Fibroblast of the aortic adventitia (primary cell): ENCODE results near the gene ANKRD10. TPM values are rescaled to one million over a fixed set of nuclear protein-coding genes. Genes with fewer than 3 reads are reported as not detected.

Experiments used
- DNase-seq: peaks from one replicate; pipeline ENCODE4 v3.0.0-alpha.2; 2010; ENCODE audit warnings: low read depth
- H3K4me3 ChIP-seq: 2 replicates; pipeline ENCODE4 v1.5.1; 2011; ENCODE audit warnings: low read depth, mild to moderate bottlenecking, control low read depth, low read length, moderate library complexity
- total RNA-seq: library from RNA; depleted of rRNA; stranded (reverse); fragments of >200 nt; gene quantifications from 2 replicates; pipeline ENCODE4 v1.2.3, GENCODE V29; 2012; ENCODE audit warnings: low replicate concordance
- TF ChIP-seq, protein P1 (sequence below): IDR thresholded peaks from 2 replicates; pipeline ENCODE4 v1.5.1; 2011; ENCODE audit warnings: mild to moderate bottlenecking, low read length, control low read depth, inconsistent platforms; ENCODE audit not compliant: insufficient read depth

Gene ANKRD10
- total RNA-seq, 1 donor = 76.5 TPM

GRCh38 chr13:110872034-110872767 lies 42.7 kb downstream of the ANKRD10 start:
- no peak overlapping the region for H3K4me3 ChIP-seq
- no peak for DNase-seq
- TF ChIP-seq, protein P1, sequence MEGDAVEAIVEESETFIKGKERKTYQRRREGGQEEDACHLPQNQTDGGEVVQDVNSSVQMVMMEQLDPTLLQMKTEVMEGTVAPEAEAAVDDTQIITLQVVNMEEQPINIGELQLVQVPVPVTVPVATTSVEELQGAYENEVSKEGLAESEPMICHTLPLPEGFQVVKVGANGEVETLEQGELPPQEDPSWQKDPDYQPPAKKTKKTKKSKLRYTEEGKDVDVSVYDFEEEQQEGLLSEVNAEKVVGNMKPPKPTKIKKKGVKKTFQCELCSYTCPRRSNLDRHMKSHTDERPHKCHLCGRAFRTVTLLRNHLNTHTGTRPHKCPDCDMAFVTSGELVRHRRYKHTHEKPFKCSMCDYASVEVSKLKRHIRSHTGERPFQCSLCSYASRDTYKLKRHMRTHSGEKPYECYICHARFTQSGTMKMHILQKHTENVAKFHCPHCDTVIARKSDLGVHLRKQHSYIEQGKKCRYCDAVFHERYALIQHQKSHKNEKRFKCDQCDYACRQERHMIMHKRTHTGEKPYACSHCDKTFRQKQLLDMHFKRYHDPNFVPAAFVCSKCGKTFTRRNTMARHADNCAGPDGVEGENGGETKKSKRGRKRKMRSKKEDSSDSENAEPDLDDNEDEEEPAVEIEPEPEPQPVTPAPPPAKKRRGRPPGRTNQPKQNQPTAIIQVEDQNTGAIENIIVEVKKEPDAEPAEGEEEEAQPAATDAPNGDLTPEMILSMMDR = no peak

- TF ChIP-seq, protein P1 = peak; percentile 12
- peak overlapping the region; percentile 67 for H3K4me3 ChIP-seq
- peak; percentile 100 for DNase-seq
Measured at GRCh38 chr13:110869805-110870706, 44.8 kb downstream of the ANKRD10 start.

DNA sequence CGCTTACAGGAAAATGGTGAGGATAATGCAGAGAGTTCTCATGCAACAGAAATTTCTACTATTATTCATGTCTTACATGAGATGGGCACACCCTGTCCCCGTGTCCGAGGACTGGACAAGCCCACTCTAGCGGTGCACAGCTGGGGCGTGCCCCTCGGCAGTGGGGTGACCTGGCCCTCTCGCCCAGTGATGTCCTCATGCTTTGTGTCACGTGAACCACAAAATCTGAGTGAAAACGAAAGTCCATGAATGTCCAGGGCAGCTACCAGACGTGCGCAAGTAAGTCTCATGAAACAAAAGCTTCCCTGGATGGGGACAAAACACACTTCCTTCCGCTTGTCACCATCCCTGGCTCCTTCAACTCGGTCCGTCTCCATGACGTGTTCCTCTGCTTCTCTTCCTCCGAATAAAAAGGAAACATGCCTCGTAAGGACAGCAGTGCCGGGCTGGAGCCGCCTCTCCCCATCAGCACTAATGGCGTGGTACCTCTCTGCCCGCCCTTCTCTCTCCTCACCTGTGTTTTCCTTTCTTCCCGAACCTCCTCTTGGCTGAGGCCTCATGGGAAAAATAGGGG lies 45.6 kb downstream of the ANKRD10 start:
- DNase-seq = peak; percentile 47
- TF ChIP-seq, protein P1 = no peak
- peak overlapping the region; percentile 67 for H3K4me3 ChIP-seq

DNA sequence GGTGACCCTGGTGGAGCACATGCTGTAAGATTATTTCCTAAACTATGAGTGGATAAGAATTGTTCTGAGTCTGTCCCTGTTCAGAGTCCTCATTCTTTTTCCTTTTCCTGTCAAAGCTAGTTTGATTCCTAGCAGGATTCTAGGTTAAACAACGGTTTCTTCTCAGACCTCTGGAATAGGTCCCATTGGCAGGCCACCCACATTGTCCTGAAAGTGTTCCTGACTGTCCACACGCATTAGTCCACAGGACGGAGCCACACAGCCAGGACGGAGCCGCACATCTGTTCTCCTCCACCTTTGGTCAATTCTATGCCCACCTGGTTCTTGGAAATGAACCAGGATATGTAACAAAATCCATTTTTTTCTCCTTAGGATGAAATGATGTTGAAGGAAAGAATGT lies 46.1 kb downstream of the ANKRD10 start:
- TF ChIP-seq, protein P1 = no peak
- no peak for DNase-seq
- no peak overlapping the region for H3K4me3 ChIP-seq

GRCh38 chr13:110867380-110867779 lies 47.5 kb downstream of the ANKRD10 start:
- H3K4me3 ChIP-seq = no peak overlapping the region
- no peak for DNase-seq
- TF ChIP-seq, protein P1 = no peak

- DNase-seq = no peak
- TF ChIP-seq, protein P1 = no peak
- no peak overlapping the region for H3K4me3 ChIP-seq
Measured at GRCh38 chr13:110866491-110867170, 48.2 kb downstream of the ANKRD10 start.
